DOHH2 (cell line): ENCODE results near the gene VEGFB.

Experiments
- H3F3A ChIP-seq: fragments of 200-600 bp; sonication (generic), shearing (Covaris generic); 2 replicates; pipeline ENCODE4 v1.6.0; 2016; ENCODE audit warnings: antibody characterized with exemption, mild to moderate bottlenecking; ENCODE audit not compliant: control insufficient read depth, insufficient read depth
- H3K27ac ChIP-seq: fragments of 200-600 bp; sonication (generic); 2 replicates; pipeline ENCODE4 v1.5.1; 2014; ENCODE audit warnings: low read depth, mild to moderate bottlenecking, low read length, moderate library complexity
- H3K27me3 ChIP-seq: fragments of 200-600 bp; sonication (generic); 2 replicates; pipeline ENCODE4 v1.6.1; 2014; ENCODE audit warnings: mild to moderate bottlenecking, low read length, mixed read lengths; ENCODE audit not compliant: control insufficient read depth
- H3K36me3 ChIP-seq: fragments of 200-600 bp; sonication (generic); 2 replicates; pipeline ENCODE4 v1.6.1; 2014; ENCODE audit warnings: mild to moderate bottlenecking, low read length, moderate library complexity, mixed read lengths; ENCODE audit not compliant: control insufficient read depth
- H3K4me1 ChIP-seq: fragments of 200-600 bp; sonication (generic); 2 replicates; pipeline ENCODE4 v1.6.1; 2014; ENCODE audit warnings: mild to moderate bottlenecking, low read length, mixed read lengths; ENCODE audit not compliant: control insufficient read depth
- H3K4me2 ChIP-seq: fragments of 200-600 bp; sonication (generic); 2 replicates; pipeline ENCODE4 v1.6.0; 2014; ENCODE audit warnings: mild to moderate bottlenecking, low read length, moderate library complexity
- H3K4me3 ChIP-seq: fragments of 200-600 bp; sonication (generic); 2 replicates; pipeline ENCODE4 v1.5.1; 2014; ENCODE audit warnings: mild to moderate bottlenecking, low read length, mixed read lengths
- H3K79me2 ChIP-seq: fragments of 200-600 bp; sonication (generic); 2 replicates; pipeline ENCODE4 v1.6.1; 2014; ENCODE audit warnings: mild to moderate bottlenecking, low read length, mixed read lengths; ENCODE audit not compliant: control insufficient read depth
- H3K9me2 ChIP-seq: fragments of 200-600 bp; sonication (generic); replicated peaks from 2 replicates; pipeline ENCODE4 v1.6.1; 2014; ENCODE audit warnings: mild to moderate bottlenecking, low read length, mixed read lengths; ENCODE audit not compliant: control insufficient read depth
- H3K9me3 ChIP-seq: fragments of 200-600 bp; sonication (generic); 2 replicates; pipeline ENCODE4 v1.6.1; 2014; ENCODE audit warnings: antibody characterized with exemption, low read length, mixed read lengths; ENCODE audit not compliant: control insufficient read depth, insufficient read depth
- H4K20me1 ChIP-seq: fragments of 200-600 bp; sonication (generic); 2 replicates; pipeline ENCODE4 v1.6.0; 2014; ENCODE audit warnings: low read depth, mild to moderate bottlenecking, antibody characterized with exemption, low read length, moderate library complexity; ENCODE audit not compliant: control insufficient read depth, insufficient read depth
- EZH2phosphoT487 ChIP-seq: fragments of 200-600 bp; sonication (generic); IDR thresholded peaks from 2 replicates; pipeline ENCODE4 v1.6.1; 2017; ENCODE audit warnings: borderline replicate concordance, mild to moderate bottlenecking, antibody characterized with exemption, low read length, moderate library complexity, mixed read lengths
- TF ChIP-seq, protein P1 (sequence below): fragments of 200-600 bp; sonication (generic); IDR thresholded peaks from one replicate; pipeline ENCODE4 v1.5.1; 2014; ENCODE audit warnings: antibody characterized with exemption, mild to moderate bottlenecking, low read depth, low read length; ENCODE audit not compliant: poor library complexity, severe bottlenecking

Gene VEGFB

DNA sequence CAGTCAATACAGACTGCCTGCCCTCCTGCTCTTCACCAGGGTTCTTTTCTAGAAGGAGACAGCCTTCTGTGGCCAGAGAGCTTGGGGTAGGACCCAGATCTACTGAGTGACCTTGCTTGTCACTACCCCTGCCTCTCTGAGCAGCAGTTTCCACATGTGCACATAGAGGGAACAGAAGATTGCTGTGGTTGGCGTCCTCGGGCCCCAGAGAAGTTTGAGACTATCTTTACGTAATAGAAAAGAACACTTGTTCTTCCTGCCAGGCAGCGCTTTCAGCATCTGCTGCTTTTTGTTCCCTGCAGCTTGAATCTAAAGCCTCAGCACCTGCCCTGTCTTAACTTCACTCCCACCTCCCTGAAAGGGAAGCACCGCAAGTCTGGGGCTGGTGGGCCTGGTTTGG is 4.6 kb downstream of the VEGFB start:
- no peak for TF ChIP-seq EZH2phosphoT487
- TF ChIP-seq, protein P1, sequence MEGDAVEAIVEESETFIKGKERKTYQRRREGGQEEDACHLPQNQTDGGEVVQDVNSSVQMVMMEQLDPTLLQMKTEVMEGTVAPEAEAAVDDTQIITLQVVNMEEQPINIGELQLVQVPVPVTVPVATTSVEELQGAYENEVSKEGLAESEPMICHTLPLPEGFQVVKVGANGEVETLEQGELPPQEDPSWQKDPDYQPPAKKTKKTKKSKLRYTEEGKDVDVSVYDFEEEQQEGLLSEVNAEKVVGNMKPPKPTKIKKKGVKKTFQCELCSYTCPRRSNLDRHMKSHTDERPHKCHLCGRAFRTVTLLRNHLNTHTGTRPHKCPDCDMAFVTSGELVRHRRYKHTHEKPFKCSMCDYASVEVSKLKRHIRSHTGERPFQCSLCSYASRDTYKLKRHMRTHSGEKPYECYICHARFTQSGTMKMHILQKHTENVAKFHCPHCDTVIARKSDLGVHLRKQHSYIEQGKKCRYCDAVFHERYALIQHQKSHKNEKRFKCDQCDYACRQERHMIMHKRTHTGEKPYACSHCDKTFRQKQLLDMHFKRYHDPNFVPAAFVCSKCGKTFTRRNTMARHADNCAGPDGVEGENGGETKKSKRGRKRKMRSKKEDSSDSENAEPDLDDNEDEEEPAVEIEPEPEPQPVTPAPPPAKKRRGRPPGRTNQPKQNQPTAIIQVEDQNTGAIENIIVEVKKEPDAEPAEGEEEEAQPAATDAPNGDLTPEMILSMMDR = no peak
- Histone ChIP-seq H3K27ac (peak overlapping the region; percentile 97), H3K4me2 (peak overlapping the region; percentile 92), H3K9me3 (no peaks in the 10 kb centered on the region), H3K4me1 (peaks cover 73% of the 10 kb centered on the region), H3F3A (peaks cover 35% of the 10 kb centered on the region), H3K36me3 (peaks cover 63% of the 10 kb centered on the region), H4K20me1 (no peaks in the 10 kb centered on the region; the same call in 1 of the 2 replicates), H3K27me3 (no peaks in the 10 kb centered on the region), H3K9me2 (no peaks in the 10 kb centered on the region), H3K79me2 (peaks cover 41% of the 10 kb centered on the region), H3K4me3 (peak overlapping the region; percentile 99)

GRCh38 chr11:64239662-64240434 is 5.5 kb downstream of the VEGFB start:
- Histone ChIP-seq H3F3A (peaks cover 40% of the 10 kb centered on the region), H3K79me2 (peaks cover 46% of the 10 kb centered on the region), H3K4me1 (peaks cover 76% of the 10 kb centered on the region), H4K20me1 (no peaks in the 10 kb centered on the region; the same call in 1 of the 2 replicates), H3K27me3 (no peaks in the 10 kb centered on the region), H3K36me3 (peaks cover 71% of the 10 kb centered on the region), H3K4me3 (peak overlapping the region; percentile 99), H3K4me2 (peak overlapping the region; percentile 92), H3K9me2 (no peaks in the 10 kb centered on the region), H3K9me3 (no peaks in the 10 kb centered on the region), H3K27ac (peak overlapping the region; percentile 97)
- TF ChIP-seq, protein P1 = no peak
- no peak for TF ChIP-seq EZH2phosphoT487

DNA sequence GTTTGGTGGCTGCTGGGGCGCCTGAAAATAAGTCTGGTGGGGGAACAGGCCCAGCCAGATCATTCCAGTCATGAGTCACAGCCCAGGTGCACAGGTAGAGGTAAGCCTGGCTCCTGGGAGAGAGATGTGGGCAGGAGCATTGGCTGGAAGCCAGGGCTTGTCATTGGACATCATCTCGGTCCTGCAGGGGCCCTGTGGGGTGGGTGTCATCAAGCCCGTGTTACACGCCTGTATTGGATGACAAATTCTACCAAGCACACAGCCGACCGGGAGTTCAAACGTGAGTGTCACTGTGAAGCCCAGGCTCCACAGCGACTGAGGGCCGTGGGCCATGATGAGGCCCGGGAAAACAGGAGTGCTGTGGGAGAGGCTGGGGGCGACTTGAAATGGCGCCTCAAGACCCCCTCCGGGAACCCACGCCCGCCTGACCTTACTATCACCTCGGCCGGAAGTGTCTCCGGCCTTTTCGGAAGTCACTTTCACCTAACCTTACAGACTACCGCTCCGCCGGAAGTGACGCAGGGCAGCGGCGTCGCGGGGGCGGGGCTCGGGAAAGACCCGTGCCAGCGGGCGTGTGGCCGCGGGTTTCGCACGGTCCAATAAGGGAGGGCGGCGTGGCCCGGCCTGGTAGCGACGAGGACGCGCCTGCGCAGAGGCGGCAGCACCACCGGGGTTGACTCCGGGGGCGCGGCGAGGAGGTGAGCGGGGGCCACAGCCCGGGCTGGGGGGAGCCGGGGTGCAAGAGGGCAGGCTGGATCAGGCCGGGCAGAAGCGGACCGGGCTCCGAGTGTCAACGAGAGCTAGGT is 6.3 kb downstream of the VEGFB start, which contains the start of gene FKBP2:
FKBP2 (plus strand) TSS at position 661 of the 806 bp plus-strand sequence. CDS start 1,293 bp downstream, outside the sequence.
- Histone ChIP-seq H3K27me3 (no peaks in the 10 kb centered on the region), H3K4me2 (peak within 1 kb of the TSS; percentile 92), H3K4me3 (peak within 1 kb of the TSS; percentile 99), H3F3A (peaks cover 44% of the 10 kb centered on the region), H3K36me3 (peaks cover 74% of the 10 kb centered on the region), H4K20me1 (no peaks in the 10 kb centered on the region; the same call in 1 of the 2 replicates), H3K79me2 (peaks cover 46% of the 10 kb centered on the region), H3K4me1 (peaks cover 76% of the 10 kb centered on the region), H3K9me2 (no peaks in the 10 kb centered on the region), H3K9me3 (no peaks in the 10 kb centered on the region), H3K27ac (peak within 1 kb of the TSS; percentile 97)
- TF ChIP-seq, protein P1 = no peak
- no peak for TF ChIP-seq EZH2phosphoT487
